Endodermal cell (in vitro differentiated cells): ENCODE measurements around the gene PCP2. TPM values are rescaled to one million over a fixed set of nuclear protein-coding genes. Genes with fewer than 3 reads are reported as not detected.
A peak's percentile ranks its signal among the peaks of the same experiment; 100 is the strongest.

Source experiments
- DNase-seq: peaks from one replicate; pipeline ENCODE4 v3.0.0-alpha.2; 2017
- H3K27ac ChIP-seq: 2 replicates; pipeline ENCODE4 v1.5.1; 2013; ENCODE audit warnings: mild to moderate bottlenecking, low read depth, low read length, moderate library complexity
- H3K27me3 ChIP-seq: 2 replicates; pipeline ENCODE4 v1.6.1; 2013; ENCODE audit warnings: mild to moderate bottlenecking, low read length, moderate library complexity; ENCODE audit not compliant: insufficient read depth, control insufficient read depth, poor library complexity, severe bottlenecking
- H3K36me3 ChIP-seq: 2 replicates; pipeline ENCODE4 v1.7.0; 2013; ENCODE audit warnings: mild to moderate bottlenecking, low read length, moderate library complexity; ENCODE audit not compliant: control insufficient read depth, insufficient read depth
- H3K4me1 ChIP-seq: one replicate; pipeline ENCODE4 v1.7.0; 2013; ENCODE audit warnings: low read length; ENCODE audit not compliant: control insufficient read depth, insufficient read depth
- H3K4me3 ChIP-seq: 2 replicates; pipeline ENCODE4 v1.5.1; 2013; ENCODE audit warnings: mild to moderate bottlenecking, low read length, moderate library complexity
- H3K9ac ChIP-seq: 2 replicates; pipeline ENCODE4 v1.6.1; 2013; ENCODE audit warnings: mild to moderate bottlenecking, low read length, moderate library complexity; ENCODE audit not compliant: poor library complexity, severe bottlenecking; ENCODE audit errors: extremely low read depth
- H3K9me3 ChIP-seq: 2 replicates; pipeline ENCODE4 v1.6.1; 2013; ENCODE audit warnings: mild to moderate bottlenecking, low read length, moderate library complexity; ENCODE audit not compliant: control insufficient read depth
- H3K27ac Mint-ChIP-seq: 2 replicates; pipeline ENCODE4 v1.8.0; 2020; ENCODE audit warnings: mixed read lengths
- H3K27me3 Mint-ChIP-seq: 2 replicates; pipeline ENCODE4 v1.8.0; 2021; ENCODE audit warnings: mild to moderate bottlenecking, mixed read lengths; ENCODE audit not compliant: insufficient read depth
- H3K36me3 Mint-ChIP-seq: 2 replicates; pipeline ENCODE4 v1.8.0; 2020; ENCODE audit warnings: low read depth, mixed read lengths
- H3K4me1 Mint-ChIP-seq: 2 replicates; pipeline ENCODE4 v1.8.0; 2020; ENCODE audit warnings: mixed read lengths
- H3K4me3 Mint-ChIP-seq: 2 replicates; pipeline ENCODE4 v1.8.0; 2020; ENCODE audit warnings: mild to moderate bottlenecking, moderate library complexity, mixed read lengths
- H3K9me3 Mint-ChIP-seq: 2 replicates; pipeline ENCODE4 v1.8.0; 2020; ENCODE audit warnings: mild to moderate bottlenecking, mixed read lengths
- CTCF ChIP-seq: fragments of 200-600 bp; sonication (generic); conservative IDR thresholded peaks from 2 replicates; pipeline ENCODE4 v1.5.0; 2021; ENCODE audit warnings: antibody characterized with exemption, mild to moderate bottlenecking
- WGBS, 2 experiments: methylation state at CpG; one replicate each; pipeline versions ENCODE4 v1.1.5 to v1.1.7; 2013; ENCODE audit warnings: missing lambda C conversion rate in 2 of 2, mixed read lengths in 1 of 2; ENCODE audit not compliant: insufficient coverage in 1 of 2, insufficient read length in 1 of 2; 5-methylcytosine and 5-hydroxymethylcytosine counted together
- total RNA-seq, 2 donors: library from RNA; stranded (reverse); fragmentation: NEBNext Ultra II Directional in 1 of 2; extraction: Animal tissue kit (Norgen Biotek cat#: 25700) in 1 of 2; gene quantifications; 2 replicates in 1 of 2; 3 replicates in 1 of 2; pipeline ENCODE4 v1.2.1, GENCODE V29; 2021

PCP2 gene
- total RNA-seq, 2 donors from 2014 or later = 0.55 TPM; not detected in 1

GRCh38 chr19:7620442-7621412 lies 12.8 kb downstream of the PCP2 start:
- no peaks in the 10 kb centered on the region for H3K9me3 ChIP-seq
- H3K9ac ChIP-seq = no peak overlapping the region
- H3K36me3 ChIP-seq = peaks cover 23% of the 10 kb centered on the region
- Mint-ChIP-seq H3K27ac (no peak overlapping the region), H3K9me3 (no peaks in the 10 kb centered on the region), H3K4me3 (no peak overlapping the region), H3K36me3 (peaks cover 53% of the 10 kb centered on the region), H3K4me1 (no peaks in the 10 kb centered on the region), H3K27me3 (no peaks in the 10 kb centered on the region)
- 95% methylated on average over 38 to 57 of the region's 57 CpGs for WGBS, 2 experiments
- no peak overlapping the region for H3K4me3 ChIP-seq
- no peak overlapping the region for H3K27ac ChIP-seq
- no peaks in the 10 kb centered on the region for H3K27me3 ChIP-seq
- no peaks in the 10 kb centered on the region for H3K4me1 ChIP-seq
- DNase-seq = no peak
- no peak for TF ChIP-seq CTCF

GRCh38 chr19:7619671-7620441 lies 13.7 kb downstream of the PCP2 start:
- TF ChIP-seq CTCF = no peak
- Histone ChIP-seq H3K36me3 (peaks cover 17% of the 10 kb centered on the region), H3K27me3 (no peaks in the 10 kb centered on the region), H3K4me1 (no peaks in the 10 kb centered on the region), H3K9me3 (no peaks in the 10 kb centered on the region), H3K9ac (no peak overlapping the region), H3K4me3 (no peak overlapping the region), H3K27ac (no peak overlapping the region)
- 95 to 99% methylated on average over 22 to 48 of the region's 48 CpGs for WGBS, 2 experiments
- H3K4me3 Mint-ChIP-seq = no peak overlapping the region
- H3K4me1 Mint-ChIP-seq = no peaks in the 10 kb centered on the region
- H3K27me3 Mint-ChIP-seq = no peaks in the 10 kb centered on the region
- peaks cover 52% of the 10 kb centered on the region for H3K36me3 Mint-ChIP-seq
- no peak overlapping the region for H3K27ac Mint-ChIP-seq
- no peak for DNase-seq
- no peaks in the 10 kb centered on the region for H3K9me3 Mint-ChIP-seq

GRCh38 chr19:7618771-7619510 lies 14.6 kb downstream of the PCP2 start:
- peaks cover 56% of the 10 kb centered on the region for H3K36me3 Mint-ChIP-seq
- Histone ChIP-seq H3K4me1 (no peaks in the 10 kb centered on the region), H3K27me3 (no peaks in the 10 kb centered on the region), H3K27ac (no peak overlapping the region), H3K9me3 (no peaks in the 10 kb centered on the region), H3K36me3 (peaks cover 22% of the 10 kb centered on the region), H3K9ac (no peak overlapping the region), H3K4me3 (no peak overlapping the region)
- no peaks in the 10 kb centered on the region for H3K27me3 Mint-ChIP-seq
- no peak for TF ChIP-seq CTCF
- no peaks in the 10 kb centered on the region for H3K9me3 Mint-ChIP-seq
- no peak for DNase-seq
- H3K4me1 Mint-ChIP-seq = no peaks in the 10 kb centered on the region
- peak overlapping the region; percentile 55 for H3K27ac Mint-ChIP-seq
- WGBS, 2 experiments = 95 to 97% methylated on average over 10 to 21 of the region's 21 CpGs
- H3K4me3 Mint-ChIP-seq = no peak overlapping the region
